HEK293T (cell line): ENCODE results near the gene LCN12.

ENCODE experiments used
- BHLHE40 ChIP-seq: fragments of 450-650 bp; IDR thresholded peaks from 2 replicates; pipeline ENCODE4 v1.6.1; 2016; ENCODE audit warnings: mild to moderate bottlenecking, moderate library complexity, borderline replicate concordance
- ELF4 ChIP-seq: fragments of 450-650 bp; IDR thresholded peaks from 2 replicates; pipeline ENCODE4 v1.6.1; 2017; ENCODE audit warnings: antibody characterized with exemption
- FOXM1 ChIP-seq: fragments of 450-650 bp; IDR thresholded peaks from 2 replicates; pipeline ENCODE4 v1.6.1; 2017; ENCODE audit warnings: mild to moderate bottlenecking, borderline replicate concordance
- L3MBTL2 ChIP-seq: fragments of 450-650 bp; conservative IDR thresholded peaks from 2 replicates; pipeline ENCODE4 v1.6.1; 2016; ENCODE audit warnings: mild to moderate bottlenecking
- SP1 ChIP-seq: fragments of 450-650 bp; IDR thresholded peaks from 2 replicates; pipeline ENCODE4 v1.6.1; 2017
- SUZ12 ChIP-seq: fragments of 450-650 bp; IDR thresholded peaks from 2 replicates; pipeline ENCODE4 v1.6.1; 2016; ENCODE audit warnings: mild to moderate bottlenecking
- TARDBP ChIP-seq: fragments of 450-650 bp; IDR thresholded peaks from 2 replicates; pipeline ENCODE4 v1.6.1; 2016
- ZNF384 ChIP-seq: fragments of 450-650 bp; IDR thresholded peaks from 2 replicates; pipeline ENCODE4 v1.6.1; 2016

DNA sequence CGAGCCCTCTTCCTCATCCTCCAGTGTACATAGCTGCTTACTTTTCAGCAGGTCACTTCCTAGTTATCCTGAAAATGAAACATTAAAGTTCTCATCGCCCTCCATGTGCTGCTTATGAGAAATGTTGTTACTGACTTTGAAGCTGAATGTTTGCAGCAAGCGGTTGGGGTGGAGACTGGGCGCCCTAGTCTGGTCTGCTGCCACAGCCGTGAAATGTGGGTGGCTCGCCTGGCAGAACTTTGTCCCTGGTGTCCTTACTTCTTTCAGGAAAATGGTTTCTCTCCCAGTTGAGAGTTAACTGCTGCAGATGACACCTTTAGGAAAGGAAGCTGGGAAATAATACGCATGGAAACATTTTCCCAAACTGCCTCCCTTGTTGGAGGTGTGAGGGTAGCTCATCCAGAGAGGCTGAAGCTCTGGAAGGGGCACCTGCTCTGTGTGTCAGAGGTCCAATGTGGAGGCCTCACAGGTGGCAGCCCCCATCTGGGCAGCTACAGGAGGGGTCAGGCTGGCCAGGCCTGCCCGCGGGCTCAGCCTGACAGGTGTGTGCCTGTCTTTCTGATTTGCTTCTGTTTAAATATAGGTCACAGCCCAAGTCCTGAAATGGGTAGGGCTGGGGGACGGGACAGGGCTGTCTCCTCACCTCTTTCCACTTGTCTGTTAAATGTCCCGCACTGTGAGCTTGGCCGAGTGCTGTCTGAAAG, 41.7 kb upstream of the LCN12 start:
- TF ChIP-seq L3MBTL2 (no peak), ZNF384 (no peak), ELF4 (no peak), SUZ12 (no peak), BHLHE40 (no peak), SP1 (no peak), FOXM1 (no peak), TARDBP (no peak)
